Upper lobe of right lung (tissue), 1 donor: ENCODE data around the gene OSBPL2. TPM values are rescaled to one million over a fixed set of nuclear protein-coding genes. Genes with fewer than 3 reads are reported as not detected.

Source experiments
- ATAC-seq: fragments of 200-7000 bp; cut with Tn5 transposase; one replicate; pipeline ENCODE4 v1.9.1; 2020; ENCODE audit warnings: mild to moderate bottlenecking, moderate library complexity
- DNase-seq: peaks from one replicate; pipeline ENCODE4 v3.0.0-alpha.2; 2020
- H3K27ac ChIP-seq: fragments of 200-600 bp; one replicate; pipeline ENCODE4 v1.8.0; 2022
- H3K27me3 ChIP-seq: fragments of 200-600 bp; one replicate; pipeline ENCODE4 v1.8.0; 2022; ENCODE audit warnings: mild to moderate bottlenecking
- H3K36me3 ChIP-seq: fragments of 200-600 bp; one replicate; pipeline ENCODE4 v1.8.0; 2022
- H3K4me1 ChIP-seq: fragments of 200-600 bp; one replicate; pipeline ENCODE4 v1.8.0; 2022
- H3K4me3 ChIP-seq: fragments of 200-600 bp; one replicate; pipeline ENCODE4 v1.8.0; 2022; ENCODE audit warnings: mild to moderate bottlenecking
- H3K9me3 ChIP-seq: fragments of 200-600 bp; one replicate; pipeline ENCODE4 v1.8.0; 2022
- CTCF ChIP-seq: fragments of 200-600 bp; IDR thresholded peaks from one replicate; pipeline ENCODE4 v1.8.0; 2022; ENCODE audit warnings: antibody characterized with exemption
- intact Hi-C: fragments of 100-400 bp; cut with DNase I; formaldehyde crosslinking; loops from one replicate; pipeline ENCODE4 v1.11.0; 2022
- total RNA-seq: library from RNA; stranded (reverse); fragmentation: NEBNext Ultra II Directional; extraction: Animal tissue kit (Norgen Biotek cat#: 25700); gene quantifications from one replicate; pipeline ENCODE4 v1.2.1, GENCODE V29; 2021
- donor health status: DM: no; HTN: yes; CAD: no; lungs with severe emphysema.

Gene OSBPL2
- total RNA-seq, 1 donor from 2014 or later: 52.3 TPM

- DNase-seq (no peak), ATAC-seq (no peak)
- Histone ChIP-seq H3K36me3 (peaks cover under 1% of the 10 kb centered on the region), H3K9me3 (no peaks in the 10 kb centered on the region), H3K27me3 (peaks cover 21% of the 10 kb centered on the region), H3K4me3 (no peak overlapping the region), H3K27ac (no peak overlapping the region), H3K4me1 (no peaks in the 10 kb centered on the region)
- TF ChIP-seq CTCF: no peak
- intact Hi-C loops: no loop called here
Observed at GRCh38 chr20:62208061-62208794, 30.1 kb upstream of the OSBPL2 start.

- Histone ChIP-seq H3K9me3 (no peaks in the 10 kb centered on the region), H3K4me3 (no peak overlapping the region), H3K36me3 (no peaks in the 10 kb centered on the region), H3K27me3 (peaks cover 21% of the 10 kb centered on the region), H3K4me1 (no peaks in the 10 kb centered on the region), H3K27ac (no peak overlapping the region)
- ATAC-seq (peak; percentile 5), DNase-seq (no peak)
- no peak for TF ChIP-seq CTCF
- intact Hi-C loops: no loop called here
Observed at GRCh38 chr20:62208795-62209755, 29.2 kb upstream of the OSBPL2 start.

- Histone ChIP-seq H3K4me1 (no peaks in the 10 kb centered on the region), H3K9me3 (no peaks in the 10 kb centered on the region), H3K4me3 (no peak overlapping the region), H3K27me3 (peaks cover 29% of the 10 kb centered on the region), H3K36me3 (no peaks in the 10 kb centered on the region), H3K27ac (no peak overlapping the region)
- no peak for DNase-seq
- intact Hi-C loops: no loop called here
- no peak for ATAC-seq
- no peak for TF ChIP-seq CTCF
Observed at GRCh38 chr20:62209850-62210495, 28.3 kb upstream of the OSBPL2 start.

GRCh38 chr20:62210496-62210855, 27.8 kb upstream of the OSBPL2 start:
- no peak for TF ChIP-seq CTCF
- Histone ChIP-seq H3K36me3 (no peaks in the 10 kb centered on the region), H3K27ac (no peak overlapping the region), H3K4me3 (no peak overlapping the region), H3K4me1 (no peaks in the 10 kb centered on the region), H3K27me3 (peaks cover 34% of the 10 kb centered on the region), H3K9me3 (no peaks in the 10 kb centered on the region)
- DNase-seq (no peak), ATAC-seq (no peak)
- intact Hi-C loops: no loop called here

GRCh38 chr20:62211216-62211615, 27.1 kb upstream of the OSBPL2 start:
- H3K27ac ChIP-seq: no peak overlapping the region
- no peak for ATAC-seq
- no peaks in the 10 kb centered on the region for H3K9me3 ChIP-seq
- intact Hi-C loops: no loop called here
- TF ChIP-seq CTCF: no peak
- H3K4me3 ChIP-seq: no peak overlapping the region
- H3K4me1 ChIP-seq: no peaks in the 10 kb centered on the region
- no peak for DNase-seq
- H3K27me3 ChIP-seq: peaks cover 41% of the 10 kb centered on the region
- no peaks in the 10 kb centered on the region for H3K36me3 ChIP-seq
